GM21737 (cell line): ENCODE data around the gene ZNF740.

ENCODE experiments used
- ATAC-seq: cut with Tn5 transposase; IDR thresholded peaks from one replicate; pipeline ENCODE4 v1.9.1; 2021; ENCODE audit warnings: mild to moderate bottlenecking, moderate library complexity; ENCODE audit not compliant: unreplicated experiment

ZNF740 gene

GRCh38 chr12:53224061-53224896 lies 43.8 kb downstream of the ZNF740 start:
- ATAC-seq, result no peak

GRCh38 chr12:53224897-53225634 lies 44.5 kb downstream of the ZNF740 start:
- ATAC-seq, result no peak

GRCh38 chr12:53225635-53226424 lies 45.3 kb downstream of the ZNF740 start:
- no peak for ATAC-seq

GRCh38 chr12:53226815-53227214 lies 46.3 kb downstream of the ZNF740 start:
- no peak for ATAC-seq

GRCh38 chr12:53227341-53227740 lies 46.8 kb downstream of the ZNF740 start:
- ATAC-seq, result no peak

- ATAC-seq, result no peak
Measured at GRCh38 chr12:53227836-53228235, 47.3 kb downstream of the ZNF740 start.

- no peak for ATAC-seq
Measured at GRCh38 chr12:53229454-53229853, 48.9 kb downstream of the ZNF740 start.

GRCh38 chr12:53230108-53230845 lies 49.8 kb downstream of the ZNF740 start:
- ATAC-seq, result no peak

GRCh38 chr12:53231671-53231920 lies 51.1 kb downstream of the ZNF740 start:
- ATAC-seq, result no peak

- ATAC-seq, result no peak
Measured at GRCh38 chr12:53231921-53232645, 51.6 kb downstream of the ZNF740 start, which contains the start of gene RARG. Gene RARG (minus strand): TSS chr12:53232209. CDS start chr12:53227545, 4,664 bp downstream.

GRCh38 chr12:53232646-53233461 lies 52.3 kb downstream of the ZNF740 start:
- ATAC-seq, result no peak

- no peak for ATAC-seq
Measured at GRCh38 chr12:53233671-53234121, 53.2 kb downstream of the ZNF740 start.

GRCh38 chr12:53234271-53234914 lies 53.9 kb downstream of the ZNF740 start:
- no peak for ATAC-seq

GRCh38 chr12:53235164-53235563 lies 54.6 kb downstream of the ZNF740 start:
- no peak for ATAC-seq

- ATAC-seq, result no peak
Measured at GRCh38 chr12:53235742-53236442, 55.4 kb downstream of the ZNF740 start.

- ATAC-seq, result no peak
Measured at GRCh38 chr12:53236443-53237111, 56.1 kb downstream of the ZNF740 start.

GRCh38 chr12:53239643-53240258 lies 59.2 kb downstream of the ZNF740 start:
- no peak for ATAC-seq
